B cell (primary cell): ENCODE results near the gene TMEM108. TPM values are rescaled to one million over a fixed set of nuclear protein-coding genes. Genes with fewer than 3 reads are reported as not detected.

Experiments
- ATAC-seq: fragments of 200-7000 bp; cut with Tn5 transposase; one replicate; pipeline ENCODE4 v1.10.0; 2021; ENCODE audit warnings: low read depth, mild to moderate bottlenecking, moderate number of reproducible peaks, moderate library complexity
- CTCF ChIA-PET: fragments of 350-600 bp; sonication (Branson Sonifier 250); formaldehyde crosslinking; loops from one replicate; lab custom pipeline; 2021; ENCODE audit warnings: antibody characterized with exemption, inconsistent platforms; lab: Charles Lee
- POLR2A ChIA-PET: fragments of 350-600 bp; sonication (Branson Sonifier 250); formaldehyde crosslinking; loops from one replicate; lab custom pipeline; 2021; ENCODE audit warnings: antibody characterized with exemption; lab: Charles Lee
- DNase-seq: peaks from one replicate; pipeline ENCODE4 v3.0.0; 2013
- H2AFZ ChIP-seq: 2 replicates; pipeline ENCODE4 v1.6.1; 2012; ENCODE audit warnings: mild to moderate bottlenecking, low read depth, low read length; ENCODE audit not compliant: insufficient read depth, poor library complexity, severe bottlenecking
- H3K27ac ChIP-seq, 2 donors: 1 replicate in 1 of 2; 2 replicates in 1 of 2; pipeline ENCODE4 v1.5.1; 2012 to 2013; ENCODE audit warnings: low read length in 2 of 2, mild to moderate bottlenecking in 2 of 2, moderate library complexity in 1 of 2
- H3K27me3 ChIP-seq, 4 experiments: fragments of 200-600 bp in 1 of 4; sonication (generic) in 1 of 4; replicated peaks in 1 of 4; 1 replicate in 2 of 4; 2 replicates in 2 of 4; pipeline versions ENCODE4 v1.6.1 to v1.7.0; 2013 to 2016; ENCODE audit warnings: low read length in 3 of 4, mild to moderate bottlenecking in 2 of 4, mixed read lengths in 1 of 4, moderate library complexity in 1 of 4; ENCODE audit not compliant: insufficient read depth in 4 of 4, control insufficient read depth in 3 of 4; ENCODE audit errors: control extremely low read depth in 1 of 4
- H3K36me3 ChIP-seq, 2 experiments: replicated peaks in 1 of 2; 1 replicate in 1 of 2; 2 replicates in 1 of 2; pipeline versions ENCODE4 v1.6.1 to v1.7.1; 2013; ENCODE audit warnings: low read length in 1 of 2; ENCODE audit not compliant: insufficient read depth in 2 of 2, control insufficient read depth in 1 of 2; ENCODE audit errors: control extremely low read depth in 1 of 2, extremely low read depth in 1 of 2
- H3K4me1 ChIP-seq, 2 donors: fragments of 200-600 bp in 1 of 2; sonication (generic) in 1 of 2; 1 replicate in 1 of 2; 2 replicates in 1 of 2; pipeline versions ENCODE4 v1.5.1 to v1.6.1; 2013 to 2017; ENCODE audit warnings: low read length in 2 of 2; ENCODE audit not compliant: control insufficient read depth in 2 of 2, insufficient read depth in 2 of 2
- H3K4me2 ChIP-seq: replicated peaks from 2 replicates; pipeline ENCODE3; 2012; ENCODE audit warnings: mild to moderate bottlenecking, low read depth, low read length; ENCODE audit not compliant: poor library complexity, severe bottlenecking
- H3K4me3 ChIP-seq, 5 experiments: fragments of 200-600 bp in 1 of 5; sonication (generic) in 1 of 5; 1 replicate in 3 of 5; 2 replicates in 2 of 5; pipeline versions ENCODE4 v1.5.1 to v1.7.0; 2011 to 2016; ENCODE audit warnings: low read length in 4 of 5, mild to moderate bottlenecking in 4 of 5, low read depth in 2 of 5, control low read depth in 1 of 5, moderate library complexity in 1 of 5; ENCODE audit not compliant: insufficient read depth in 1 of 5; ENCODE audit errors: control extremely low read depth in 1 of 5, extremely low read depth in 1 of 5
- H3K79me2 ChIP-seq: fragments of 200-600 bp; sonication (generic); one replicate; pipeline ENCODE4 v1.6.0; 2016; ENCODE audit warnings: low read length; ENCODE audit not compliant: control insufficient read depth, insufficient read depth
- H3K9ac ChIP-seq: fragments of 200-600 bp; sonication (generic); 2 replicates; pipeline ENCODE4 v1.6.1; 2017; ENCODE audit warnings: mild to moderate bottlenecking, low read length, moderate library complexity
- H3K9me3 ChIP-seq, 3 donors: one replicate each; pipeline versions ENCODE4 v1.6.1 to v1.7.1; 2013; ENCODE audit warnings: low read length in 2 of 3; ENCODE audit not compliant: control insufficient read depth in 2 of 3, insufficient read depth in 1 of 3; ENCODE audit errors: control extremely low read depth in 1 of 3
- H4K20me1 ChIP-seq: 2 replicates; pipeline ENCODE4 v1.6.0; 2012; ENCODE audit warnings: mild to moderate bottlenecking, low read length; ENCODE audit not compliant: insufficient read depth, control insufficient read depth, poor library complexity, severe bottlenecking
- H3K27ac Mint-ChIP-seq: one replicate; pipeline ENCODE4 v1.8.0; 2021; ENCODE audit warnings: mixed read lengths
- H3K27me3 Mint-ChIP-seq: one replicate; pipeline ENCODE4 v1.8.0; 2021; ENCODE audit warnings: mixed read lengths
- H3K4me1 Mint-ChIP-seq: one replicate; pipeline ENCODE4 v1.8.0; 2021; ENCODE audit warnings: mixed read lengths
- H3K4me3 Mint-ChIP-seq: one replicate; pipeline ENCODE4 v1.8.0; 2021; ENCODE audit warnings: mixed read lengths
- H3K9me3 Mint-ChIP-seq: one replicate; pipeline ENCODE4 v1.8.0; 2022; ENCODE audit warnings: mixed read lengths; ENCODE audit not compliant: insufficient read depth
- CTCF ChIP-seq: fragments of 200-600 bp; IDR thresholded peaks from one replicate; pipeline ENCODE4 v1.8.0; 2022; ENCODE audit warnings: antibody characterized with exemption, mild to moderate bottlenecking
- EZH2 ChIP-seq: IDR thresholded peaks from 2 replicates; pipeline ENCODE4 v1.6.1; 2012; ENCODE audit warnings: borderline replicate concordance, low read depth, mild to moderate bottlenecking, moderate library complexity, low read length; ENCODE audit not compliant: insufficient read depth, poor library complexity, severe bottlenecking
- WGBS: methylation state at CpG from one replicate; pipeline ENCODE4 v1.1.5; 2013; ENCODE audit warnings: missing lambda C conversion rate; ENCODE audit not compliant: insufficient coverage; 5-methylcytosine and 5-hydroxymethylcytosine counted together
- intact Hi-C: fragments of 100-400 bp; cut with micrococcal nuclease; formaldehyde crosslinking; loops from one replicate; pipeline ENCODE4 v1.10.0; 2022
- polyA minus RNA-seq: library from RNA; depleted of rRNA, polyadenylated mRNA; stranded (reverse); fragments of >200 nt; gene quantifications from 2 replicates; pipeline ENCODE4 v1.2.3, GENCODE V29; 2012
- polyA plus RNA-seq: library from polyadenylated mRNA; depleted of rRNA; stranded (reverse); fragments of >200 nt; gene quantifications from 2 replicates; pipeline ENCODE4 v1.2.3, GENCODE V29; 2012
- total RNA-seq, 2 donors: library from RNA; stranded (reverse); fragments of 120-200 nt in 1 of 2; gene quantifications; 1 replicate in 1 of 2; 2 replicates in 1 of 2; pipeline versions ENCODE4 v1.2.3 to v1.2.4, GENCODE V29; 2013 to 2022

Gene TMEM108
- total RNA-seq (not detected in 2 replicates), polyA plus RNA-seq (not detected in 2 replicates), polyA minus RNA-seq (not detected in 2 replicates)
- total RNA-seq (2013): 0.19 TPM

GRCh38 chr3:133038089-133038730 is at the start of gene TMEM108:
Gene TMEM108, plus strand, starts transcription at chr3:133038391.
- whole genome bisulfite sequencing: 13% methylated on average over 53 of the region's 57 CpGs
- peak within 1 kb of the TSS; percentile 62 for H2AFZ ChIP-seq
- peak within 1 kb of the TSS; percentile 50 for H3K4me3 Mint-ChIP-seq
- H3K27ac ChIP-seq: no peak within 1 kb of the TSS
- H3K4me1 ChIP-seq: peaks cover 8 to 17% of the 10 kb centered on the region in 2 donors
- no peaks in the 10 kb centered on the region for H3K79me2 ChIP-seq
- no peaks in the 10 kb centered on the region for H4K20me1 ChIP-seq
- no peaks in the 10 kb centered on the region for H3K9me3 Mint-ChIP-seq
- peaks cover 0 to 9% (median 0%) of the 10 kb centered on the region in 3 donors for H3K9me3 ChIP-seq
- H3K4me3 ChIP-seq: peak within 1 kb of the TSS in 3 of 5 experiments; percentile 20 to 29 (median 22)
- H3K36me3 ChIP-seq: no peaks in the 10 kb centered on the region
- H3K4me1 Mint-ChIP-seq: peaks cover 6% of the 10 kb centered on the region
- intact Hi-C loops: no loop called here
- H3K27ac Mint-ChIP-seq: no peak within 1 kb of the TSS
- TF ChIP-seq EZH2 (no peak), CTCF (no peak)
- peaks cover 0 to 39% (median 30%) of the 10 kb centered on the region in 4 experiments for H3K27me3 ChIP-seq
- POLR2A ChIA-PET: no interaction called here
- no peak for ATAC-seq
- H3K27me3 Mint-ChIP-seq: peaks cover 50% of the 10 kb centered on the region
- H3K4me2 ChIP-seq: peak within 1 kb of the TSS; percentile 59
- H3K9ac ChIP-seq: no peak within 1 kb of the TSS
- peak; percentile 6 for DNase-seq
- CTCF ChIA-PET: interaction anchor here (1.3 kb wide), 1 partner anchor 10 kb away, joined by 4 read pairs; no protein-coding TSS in a partner anchor

GRCh38 chr3:132995971-132996370 is 42.2 kb upstream of the TMEM108 start:
- ATAC-seq (no peak), DNase-seq (no peak)
- Histone ChIP-seq H3K79me2 (no peaks in the 10 kb centered on the region), H4K20me1 (no peaks in the 10 kb centered on the region), H3K4me2 (no peak overlapping the region), H3K9me3 (no peaks in the 10 kb centered on the region), H3K27ac (no peak overlapping the region), H2AFZ (no peak overlapping the region), H3K27me3 (no peaks in the 10 kb centered on the region), H3K36me3 (no peaks in the 10 kb centered on the region), H3K4me3 (no peak overlapping the region), H3K4me1 (no peaks in the 10 kb centered on the region), H3K9ac (no peak overlapping the region)
- Mint-ChIP-seq H3K4me3 (no peak overlapping the region), H3K9me3 (no peaks in the 10 kb centered on the region), H3K27ac (no peak overlapping the region), H3K27me3 (no peaks in the 10 kb centered on the region), H3K4me1 (no peaks in the 10 kb centered on the region)
- POLR2A ChIA-PET: no interaction called here
- TF ChIP-seq CTCF: no peak
- TF ChIP-seq EZH2: no peak
- WGBS: no CpG with 5 or more reads among the region's 1 CpG
- intact Hi-C loops: no loop called here
- CTCF ChIA-PET: no interaction called here
